ENCODE results near the gene MYT1.

MYT1 gene

DNA sequence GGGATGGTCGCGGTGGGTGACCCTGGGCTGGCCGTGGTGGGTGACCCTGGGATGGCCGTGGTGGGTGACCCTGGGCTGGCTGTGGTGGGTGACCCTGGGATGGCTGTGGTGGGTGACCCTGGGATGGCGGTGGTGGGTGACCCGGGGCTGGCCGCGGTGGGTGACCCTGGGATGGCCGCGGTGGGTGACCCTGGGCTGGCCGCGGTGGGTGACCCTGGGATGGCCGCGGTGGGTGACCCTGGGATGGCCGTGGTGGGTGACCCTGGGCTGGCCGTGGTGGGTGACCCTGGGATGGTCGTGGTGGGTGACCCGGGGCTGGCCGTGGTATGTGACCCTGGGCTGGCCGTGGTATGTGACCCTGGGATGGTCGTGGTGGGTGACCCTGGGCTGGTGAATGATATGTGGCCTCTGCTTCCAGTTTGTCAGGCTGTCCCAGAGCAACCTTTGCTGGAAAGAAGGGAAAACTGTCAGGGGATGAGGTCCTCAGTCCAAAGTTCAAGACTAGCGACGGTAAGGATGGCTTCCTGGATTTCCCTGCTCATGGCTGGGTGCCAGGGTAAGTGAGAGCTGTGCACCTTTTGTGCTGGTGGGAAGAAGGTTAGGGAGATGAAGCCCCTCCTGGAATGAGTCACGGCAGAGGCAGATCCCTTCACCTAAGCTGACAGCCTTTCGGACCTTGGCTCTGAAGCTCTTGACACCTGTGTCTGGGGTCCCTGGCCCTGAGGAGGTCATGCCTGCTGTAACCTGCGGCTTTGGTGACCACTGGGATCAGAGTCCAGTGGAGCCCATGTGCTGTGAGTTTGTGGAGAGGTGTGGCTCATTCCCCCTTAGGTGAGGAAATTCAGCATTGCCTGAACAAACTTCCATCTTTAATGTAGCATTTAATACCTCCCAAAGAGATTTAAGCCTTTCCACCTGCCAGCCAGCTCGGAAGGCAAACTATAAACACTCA, 72.2 kb downstream of the MYT1 start:
- no peak for DNase-seq

GRCh38 chr20:64237316-64237715, 73.1 kb downstream of the MYT1 start:
- DNase-seq = no peak

GRCh38 chr20:64238115-64238825, 74.0 kb downstream of the MYT1 start:
- DNase-seq = no peak

GRCh38 chr20:64238851-64239387, 74.7 kb downstream of the MYT1 start:
- DNase-seq = no peak

DNA sequence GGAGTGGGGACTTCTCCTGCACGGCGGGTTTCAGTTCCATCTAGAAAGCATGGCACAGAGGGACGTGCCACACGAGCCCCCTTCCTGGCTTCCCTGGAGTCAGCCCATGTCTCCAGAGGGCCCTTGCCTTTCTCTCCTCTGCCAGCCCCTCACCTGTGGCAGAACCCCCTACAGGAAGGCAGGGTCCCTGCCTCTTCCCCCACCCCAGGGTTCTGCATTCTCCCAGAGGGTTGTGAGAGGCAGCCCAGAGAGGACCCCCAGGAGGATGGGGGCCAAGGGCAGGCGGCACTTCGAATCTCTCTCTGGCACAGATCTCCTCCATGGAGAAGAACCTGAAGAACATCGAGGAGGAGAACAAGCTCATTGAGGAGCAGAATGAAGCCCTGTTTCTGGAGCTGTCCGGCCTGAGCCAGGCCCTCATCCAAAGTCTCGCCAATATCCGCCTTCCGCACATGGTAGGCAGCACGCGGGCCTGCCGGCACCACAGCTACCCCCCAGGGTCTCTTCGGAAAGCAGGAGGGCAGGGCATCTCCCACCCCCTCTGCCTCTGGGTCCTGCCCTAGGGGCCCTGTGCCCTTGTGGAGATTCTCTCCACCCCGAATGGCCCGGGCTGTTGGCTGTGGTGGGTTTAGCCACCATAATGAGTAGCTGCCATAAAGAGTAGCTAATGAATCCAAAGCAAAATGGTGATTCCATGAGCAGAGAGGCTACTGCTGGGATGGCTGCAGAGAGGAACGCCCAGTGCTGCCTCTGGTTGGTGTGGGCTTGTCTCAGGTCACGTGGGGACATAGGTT, 75.4 kb downstream of the MYT1 start:
- no peak for DNase-seq

GRCh38 chr20:64240243-64241015, 76.2 kb downstream of the MYT1 start:
- no peak for DNase-seq

GRCh38 chr20:64241061-64241460, 76.8 kb downstream of the MYT1 start:
- DNase-seq = no peak

DNA sequence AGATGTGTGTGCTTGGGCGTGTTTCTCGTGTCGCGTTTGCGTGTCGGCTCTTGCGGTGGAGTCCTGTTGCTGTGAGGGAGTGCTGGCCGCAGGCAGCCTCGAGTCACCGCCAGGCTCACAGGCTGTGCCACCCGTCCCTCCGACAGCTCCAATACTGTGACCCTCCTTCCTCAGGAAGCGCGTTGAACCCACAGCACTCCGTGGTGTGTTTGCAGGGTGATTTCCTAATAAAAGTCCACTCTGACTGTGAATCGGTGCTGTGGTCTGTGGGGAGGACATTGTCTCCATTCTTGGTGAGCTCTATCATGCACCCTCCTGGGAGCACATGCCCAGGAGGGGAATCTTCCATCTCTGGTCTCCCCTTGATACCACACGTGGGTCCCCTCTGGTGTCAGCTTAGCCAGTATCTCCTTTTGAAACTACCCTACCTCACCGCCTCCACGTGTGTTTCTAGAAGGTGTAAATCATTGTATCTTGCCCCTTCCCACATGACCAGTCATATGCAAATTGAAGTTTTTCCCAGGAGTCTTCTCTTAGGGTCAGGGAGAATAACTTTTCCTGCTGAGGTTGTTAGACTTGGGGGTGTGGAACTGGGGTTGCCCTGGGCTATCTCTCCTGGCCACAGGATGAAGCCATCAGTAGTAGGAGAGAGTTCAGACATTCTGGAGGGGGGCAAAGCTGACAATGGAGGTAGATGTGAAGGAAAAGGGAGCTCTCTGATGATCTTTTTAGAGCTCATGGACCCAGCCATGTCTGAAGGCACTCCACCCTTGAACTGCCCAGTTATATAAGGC, 77.9 kb downstream of the MYT1 start:
- no peak for DNase-seq

DNA sequence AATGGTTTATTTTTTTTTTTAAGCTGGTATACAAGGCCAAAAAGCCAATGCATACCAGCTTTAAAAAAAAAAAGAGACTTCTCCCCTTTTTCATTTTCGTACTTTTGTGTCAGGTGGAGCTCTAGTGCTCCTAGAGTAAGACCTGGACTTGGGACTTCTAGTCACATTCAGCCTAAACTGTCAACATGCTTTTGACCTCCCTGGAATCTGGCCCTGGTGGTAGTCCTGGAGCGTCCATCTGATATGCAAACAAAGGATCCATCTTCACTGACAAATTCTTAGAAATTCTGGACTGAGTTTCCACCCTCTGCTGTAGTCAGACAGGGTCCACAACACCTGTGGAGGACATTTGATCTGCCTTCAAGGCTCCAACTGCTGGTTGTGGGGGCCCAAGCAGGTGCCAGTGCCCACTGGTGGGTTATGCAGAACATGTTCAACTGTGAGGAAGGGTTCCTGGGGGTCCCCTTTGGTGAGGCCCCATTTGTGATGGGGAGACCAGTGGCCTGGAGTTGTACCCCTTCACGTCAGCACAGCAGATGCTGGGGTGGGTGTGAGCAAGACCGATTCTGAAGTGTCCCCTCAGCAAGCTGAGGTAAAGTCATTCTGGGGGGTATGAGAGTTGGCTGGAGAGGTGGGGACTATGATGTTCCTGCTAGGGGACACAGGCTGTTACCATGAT, 78.7 kb downstream of the MYT1 start:
- no peak for DNase-seq

DNA sequence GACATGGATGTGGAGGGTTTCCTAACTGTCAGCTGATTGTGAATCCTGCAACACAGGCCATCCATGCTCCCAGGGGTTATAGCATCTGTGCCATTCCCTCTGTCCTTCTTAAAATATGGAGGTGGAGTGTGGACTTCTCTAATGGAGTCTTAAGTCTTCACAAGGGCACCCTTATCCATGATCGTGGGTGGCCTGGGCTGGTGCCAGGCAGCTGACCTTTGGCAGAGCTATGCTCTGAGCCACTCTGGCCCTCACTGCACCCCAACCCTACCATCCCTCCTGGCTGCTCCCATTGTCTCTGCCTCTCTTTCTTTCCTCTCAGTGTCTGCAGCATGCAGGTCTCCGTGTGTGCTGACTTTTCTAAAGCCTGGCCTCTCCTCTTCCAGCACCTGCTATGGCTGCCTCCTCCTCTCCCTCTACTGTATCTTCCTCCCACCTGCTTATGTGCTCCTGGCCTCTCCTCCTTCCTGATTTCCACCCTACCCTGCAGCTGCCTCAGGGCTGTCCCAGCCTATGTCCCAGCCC, 80.1 kb downstream of the MYT1 start:
- no peak for DNase-seq

GRCh38 chr20:64244870-64245603, 80.8 kb downstream of the MYT1 start:
- no peak for DNase-seq

DNA sequence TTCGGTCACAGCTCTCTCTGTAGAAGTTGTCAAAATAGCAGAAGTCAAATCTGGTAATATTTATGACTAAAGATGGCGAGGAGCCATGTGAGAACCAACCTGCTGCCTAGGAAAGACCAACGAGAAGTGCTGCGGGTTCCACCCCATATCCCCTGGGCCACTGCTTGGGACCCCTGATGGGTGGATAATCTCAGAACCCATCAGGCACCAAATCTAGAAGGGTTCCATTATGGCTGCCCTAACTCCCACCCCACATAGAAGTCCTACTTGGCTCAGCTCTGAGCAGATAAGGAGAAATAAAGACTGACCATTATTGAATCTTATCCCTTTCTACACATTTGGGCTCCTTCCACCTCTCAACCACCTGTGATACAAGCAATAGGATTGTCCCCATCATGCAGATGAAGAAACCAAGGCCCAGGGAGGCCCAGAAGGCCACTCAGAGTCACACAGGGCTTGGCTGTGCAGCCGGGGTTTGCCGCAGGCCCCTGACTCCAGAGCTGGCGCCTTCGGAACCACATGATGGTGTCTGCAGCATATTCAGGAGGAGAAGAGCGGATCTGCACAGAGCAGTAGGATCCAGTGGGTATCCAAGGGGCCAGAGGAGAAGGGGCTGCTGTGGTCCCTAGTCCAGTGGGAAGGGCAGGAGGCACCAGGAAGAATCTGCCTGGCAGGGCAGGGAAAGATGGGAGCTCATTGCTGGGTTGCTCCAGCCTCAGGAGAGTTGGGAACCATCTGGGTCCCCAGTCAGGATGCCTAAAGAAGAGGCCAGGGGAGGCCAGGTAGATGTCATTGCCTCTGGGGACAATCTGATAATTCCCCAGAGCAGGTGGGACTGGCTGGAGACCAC, 81.7 kb downstream of the MYT1 start:
- no peak for DNase-seq

GRCh38 chr20:64246616-64247306, 82.5 kb downstream of the MYT1 start:
- no peak for DNase-seq

GRCh38 chr20:64247307-64247618, 83.0 kb downstream of the MYT1 start:
- DNase-seq = no peak

DNA sequence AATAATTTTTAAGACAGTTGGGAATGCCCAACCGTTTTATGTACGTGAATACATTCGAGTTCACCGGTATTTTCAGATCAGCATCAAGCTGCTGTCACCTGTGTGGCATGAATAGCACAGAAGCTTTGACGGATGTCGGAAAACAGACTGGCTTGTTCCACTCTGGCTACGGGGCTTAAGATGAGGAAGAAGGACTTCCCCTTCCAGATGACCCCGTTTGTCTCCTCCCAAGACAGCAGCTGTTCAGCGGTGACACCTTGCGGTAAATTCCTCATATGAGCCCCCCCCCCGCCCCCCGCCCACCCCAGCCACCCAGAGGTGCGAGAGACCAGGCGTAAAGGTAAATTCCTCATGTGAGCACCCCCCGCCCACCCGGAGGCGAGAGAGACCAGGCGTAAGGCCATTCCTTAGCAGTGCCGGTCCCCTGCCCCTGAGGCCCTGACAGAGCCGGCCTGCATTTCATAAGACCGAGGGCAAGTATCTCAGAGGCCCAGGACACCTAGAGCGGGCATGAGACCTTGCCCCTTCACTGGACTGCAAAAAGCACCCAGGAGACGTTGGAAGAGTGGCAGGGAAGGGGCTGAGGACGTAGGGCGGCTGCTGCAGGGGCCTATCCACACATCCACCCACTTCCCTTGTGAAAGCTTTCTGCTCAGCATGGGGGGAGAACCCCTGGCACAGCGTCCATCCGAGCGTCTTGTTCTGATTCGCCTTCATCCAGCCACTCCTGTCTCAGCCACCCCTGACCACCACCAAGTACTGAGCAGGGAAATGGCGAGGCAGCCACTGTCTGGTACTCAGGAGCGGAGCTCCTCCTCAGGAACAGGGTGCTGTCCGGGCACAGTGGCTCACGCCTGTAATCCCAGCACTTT, 84.0 kb downstream of the MYT1 start:
- no peak for DNase-seq

- no peak for DNase-seq
Measured at GRCh38 chr20:64250027-64250426, 85.8 kb downstream of the MYT1 start.

DNA sequence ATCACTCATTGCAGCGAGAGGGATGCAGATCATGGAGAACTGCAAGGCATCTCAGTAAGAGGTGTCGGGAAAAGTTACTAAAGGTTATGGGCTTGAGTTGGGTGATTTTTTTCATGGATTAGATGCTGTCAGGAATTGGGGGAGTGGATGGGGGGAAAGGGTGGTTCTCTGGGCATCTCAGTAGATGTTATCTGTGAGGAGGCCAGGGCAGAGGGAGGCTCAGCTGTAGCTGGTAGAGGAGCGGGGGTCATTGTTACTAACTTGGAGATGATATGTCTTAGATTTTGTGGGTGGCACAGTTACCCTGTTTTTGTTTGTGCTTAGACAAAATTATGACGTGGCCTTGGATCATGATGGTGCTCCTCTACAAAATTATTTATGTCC, 88.7 kb downstream of the MYT1 start:
- no peak for DNase-seq

Data from NCI-H2107 (cell line).